GM19324 (cell line): ENCODE data around the gene ZNF333.
"Not testable (repeated sequence)": the region's sequence is repeated elsewhere in the genome, so short reads cannot be mapped to it uniquely, and the experiment has no call there.

Source experiments
- ATAC-seq: cut with Tn5 transposase; IDR thresholded peaks from one replicate; pipeline ENCODE4 v1.9.1; 2021; ENCODE audit warnings: mild to moderate bottlenecking, moderate library complexity; ENCODE audit not compliant: unreplicated experiment, low FRiP score

Gene ZNF333

GRCh38 chr19:14695471-14695870 lies 5.6 kb downstream of the ZNF333 start:
- ATAC-seq = no peak

- no peak for ATAC-seq
These were observed 9.8 kb downstream of the ZNF333 start for GRCh38 chr19:14699641-14700040.

GRCh38 chr19:14700711-14701375 lies 11.0 kb downstream of the ZNF333 start:
- ATAC-seq = no peak

- ATAC-seq = no peak
These were observed 14.0 kb downstream of the ZNF333 start for GRCh38 chr19:14703833-14704232.

- no peak for ATAC-seq
These were observed 14.6 kb downstream of the ZNF333 start for GRCh38 chr19:14704450-14704849.

GRCh38 chr19:14715841-14716240 lies 26.0 kb downstream of the ZNF333 start:
- ATAC-seq = no peak

GRCh38 chr19:14718522-14719116 lies 28.8 kb downstream of the ZNF333 start:
- no peak for ATAC-seq

GRCh38 chr19:14719162-14719561 lies 29.3 kb downstream of the ZNF333 start:
- ATAC-seq = no peak

GRCh38 chr19:14722127-14722526 lies 32.3 kb downstream of the ZNF333 start:
- ATAC-seq = no peak

- no peak for ATAC-seq
These were observed 38.7 kb downstream of the ZNF333 start for GRCh38 chr19:14728595-14728994.

GRCh38 chr19:14731200-14731599 lies 41.4 kb downstream of the ZNF333 start:
- no peak for ATAC-seq

GRCh38 chr19:14732510-14732909 lies 42.7 kb downstream of the ZNF333 start:
- no peak for ATAC-seq

- no peak for ATAC-seq
These were observed 43.7 kb downstream of the ZNF333 start for GRCh38 chr19:14733574-14733973.

- no peak for ATAC-seq
These were observed 46.1 kb downstream of the ZNF333 start for GRCh38 chr19:14735915-14736314.

GRCh38 chr19:14746886-14747285 lies 57.0 kb downstream of the ZNF333 start:
- no peak for ATAC-seq

- no peak for ATAC-seq
These were observed 58.8 kb downstream of the ZNF333 start for GRCh38 chr19:14748601-14749000.

GRCh38 chr19:14758816-14759215 lies 69.0 kb downstream of the ZNF333 start:
- ATAC-seq = no peak

- no peak for ATAC-seq
These were observed 71.8 kb downstream of the ZNF333 start for GRCh38 chr19:14761607-14762006.

GRCh38 chr19:14762111-14762510 lies 72.3 kb downstream of the ZNF333 start:
- ATAC-seq = no peak

- no peak for ATAC-seq
These were observed 73.8 kb downstream of the ZNF333 start for GRCh38 chr19:14763497-14764145.

- no peak for ATAC-seq
These were observed 74.6 kb downstream of the ZNF333 start for GRCh38 chr19:14764401-14764800.

GRCh38 chr19:14765403-14765802 lies 75.6 kb downstream of the ZNF333 start:
- ATAC-seq = not testable (repeated sequence)
